ENCODE measurements around the gene SLC26A1. TPM values are rescaled to one million over a fixed set of nuclear protein-coding genes. Genes with fewer than 3 reads are reported as not detected.

SLC26A1 gene
- total RNA-seq, 1 experiment from 2014 or later = 0.09 TPM

- Histone ChIP-seq H3K27me3 (ENCODE audit: insufficient read depth, low read length) (no peaks in the 10 kb centered on the region), H4K20me1 (ENCODE audit: control insufficient read depth, insufficient read depth, insufficient read length) (no peaks in the 10 kb centered on the region), H3K79me1 (ENCODE audit: insufficient read depth, low read depth, low read length, poor library complexity, severe bottlenecking) (no peaks in the 10 kb centered on the region), H3K56ac (ENCODE audit: insufficient read length, low read depth, low read length) (no peak overlapping the region), H2BK15ac (ENCODE audit: low read depth, low read length) (no peak overlapping the region), H3T11ph (ENCODE audit: low read length) (no peak overlapping the region), H2BK120ac (ENCODE audit: low read depth, low read length, poor library complexity, severe bottlenecking) (no peak overlapping the region), H3K4ac (ENCODE audit: low read depth, low read length) (no peak overlapping the region), H3K9ac (ENCODE audit: extremely low read depth, insufficient read length, low read length) (no peak overlapping the region), H3K27ac (ENCODE audit: insufficient read length, low read depth, low read length) (no peak overlapping the region), H3K14ac (ENCODE audit: insufficient read depth, low read length) (peak overlapping the region; percentile 41; the same call in 1 of the 2 replicates), H3K23me2 (ENCODE audit: insufficient read length, low read depth, low read length, poor library complexity, severe bottlenecking) (no peaks in the 10 kb centered on the region), H2BK5ac (ENCODE audit: insufficient read length, low read length) (no peak overlapping the region), H3K4me1 (ENCODE audit: insufficient read depth, low read length) (no peaks in the 10 kb centered on the region; the same call in 1 of the 2 replicates), H4K8ac (replicated peaks; ENCODE audit: insufficient read length, low read depth, low read length) (no peak overlapping the region), H2AK5ac (ENCODE audit: insufficient read length, low read length) (no peak overlapping the region), H4K5ac (ENCODE audit: insufficient read length, low read depth, low read length) (no peak overlapping the region), H2AFZ (ENCODE audit: low read length) (no peak overlapping the region), H2BK20ac (ENCODE audit: low read depth, low read length, poor library complexity, severe bottlenecking) (no peak overlapping the region), H3K18ac (ENCODE audit: insufficient read length, low read depth, low read length) (no peak overlapping the region), H4K91ac (ENCODE audit: insufficient read length, low read depth, low read length) (no peak overlapping the region), H3K4me2 (ENCODE audit: insufficient read depth, insufficient read length, low read length) (no peak overlapping the region), H3K9me3 (ENCODE audit: control insufficient read depth, low read depth, low read length) (no peaks in the 10 kb centered on the region), H3K23ac (ENCODE audit: insufficient read length, low read depth, low read length) (no peak overlapping the region), H3K79me2 (ENCODE audit: insufficient read depth, low read length) (no peaks in the 10 kb centered on the region), H2BK12ac (ENCODE audit: insufficient read length, low read depth, low read length) (no peak overlapping the region)
- H3K4me3 Mint-ChIP-seq = no peak overlapping the region
- H3K4me1 Mint-ChIP-seq = peaks cover 4 to 17% of the 10 kb centered on the region in 2 experiments; a peak in 3 of 4 replicates
- no peak for TF ChIP-seq CTCF (conservative IDR thresholded peaks at IDR 0.05)
- no peaks in the 10 kb centered on the region for H3K27me3 Mint-ChIP-seq (ENCODE audit: low read depth)
- peaks cover 8 to 13% (median 12%) of the 10 kb centered on the region in 3 experiments; a peak in 6 of 7 replicates for H3K36me3 Mint-ChIP-seq (ENCODE audit: insufficient read depth in 1 of 3, low read depth in 3 of 3)
- H3K27ac Mint-ChIP-seq = no peak overlapping the region
- no peak for DNase-seq
- peaks cover 0 to 2% of the 10 kb centered on the region in 2 experiments; a peak in 1 of 5 replicates for H3K9me3 Mint-ChIP-seq
- WGBS (ENCODE audit: extremely low coverage, insufficient read length, low lambda C conversion rate) = no CpG with 5 or more reads among the region's 19 CpGs
Observed at GRCh38 chr4:1021386-1022050, 28.3 kb upstream of the SLC26A1 start.

Data from H9 (cell line).